Stimulated activated effector memory CD8-positive, alpha-beta T cell treated with anti-CD3 and anti-CD28 coated beads, Interleukin-12 subunit alpha, Interleukin-12 subunit beta, amount 100 ng/mL, for 72 hours (primary cell): ENCODE data around the gene GMEB2.
"Not testable (repeated sequence)": the region's sequence is repeated elsewhere in the genome, so short reads cannot be mapped to it uniquely, and the experiment has no call there.

ENCODE experiments used
- ATAC-seq: fragments of 150-1000 bp; cut with Tn5 transposase; 2 replicates; pipeline ENCODE4 v1.10.0; 2021
- DNase-seq, 2 donors: peaks; one replicate each; pipeline ENCODE4 v3.0.0; 2021 to 2022; ENCODE audit warnings: low spot score in 2 of 2
- H3K27ac Mint-ChIP-seq: one replicate; pipeline ENCODE4 v1.8.0; 2022; ENCODE audit warnings: mild to moderate bottlenecking, mixed read lengths
- H3K36me3 Mint-ChIP-seq: one replicate; pipeline ENCODE4 v1.8.0; 2022; ENCODE audit warnings: mild to moderate bottlenecking, mixed read lengths
- H3K4me1 Mint-ChIP-seq: one replicate; pipeline ENCODE4 v1.8.0; 2022; ENCODE audit warnings: mixed read lengths
- H3K4me3 Mint-ChIP-seq: one replicate; pipeline ENCODE4 v1.8.0; 2022; ENCODE audit warnings: mild to moderate bottlenecking, mixed read lengths
- H3K9me3 Mint-ChIP-seq: one replicate; pipeline ENCODE4 v1.8.0; 2022; ENCODE audit warnings: mixed read lengths

Gene GMEB2

DNA sequence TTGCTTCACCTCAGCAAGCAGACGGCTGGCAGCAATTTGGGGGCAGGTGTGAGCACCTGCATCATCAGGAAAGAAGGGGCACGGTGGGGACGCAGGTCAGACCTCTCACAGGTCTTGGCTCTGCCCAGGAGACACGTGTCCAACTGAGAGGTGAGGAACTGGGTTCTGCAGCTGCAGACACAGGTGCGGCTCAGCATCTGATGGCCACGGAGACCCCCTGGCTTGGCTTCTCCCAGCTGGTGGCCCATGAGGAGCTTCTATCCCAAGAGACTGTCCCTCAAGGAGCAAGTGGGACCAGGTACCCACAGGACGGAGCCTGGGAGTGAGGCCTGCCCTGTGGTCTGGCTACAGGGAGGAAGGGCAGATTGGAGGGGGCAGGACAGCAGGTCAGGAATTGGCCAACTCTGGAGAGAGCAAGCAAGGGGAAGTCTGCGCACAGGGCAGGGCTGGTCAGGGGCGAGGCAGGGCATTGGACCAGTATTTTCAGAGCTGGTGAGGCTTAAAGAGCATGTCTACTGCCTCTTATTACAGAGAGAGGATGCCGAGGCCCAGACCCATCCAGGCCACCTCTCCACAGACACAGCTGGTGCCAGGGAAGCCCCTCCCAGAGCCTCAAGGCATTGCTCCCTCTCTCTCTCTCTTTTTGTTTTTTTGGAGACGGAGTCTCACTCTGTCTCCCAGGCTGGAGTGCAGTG, 22.1 kb upstream of the GMEB2 start:
- peaks cover 5% of the 10 kb centered on the region for H3K36me3 Mint-ChIP-seq
- peaks cover 22% of the 10 kb centered on the region for H3K4me1 Mint-ChIP-seq
- H3K27ac Mint-ChIP-seq = no peak overlapping the region
- H3K4me3 Mint-ChIP-seq = no peak overlapping the region
- no peaks in the 10 kb centered on the region for H3K9me3 Mint-ChIP-seq
- DNase-seq (no peak), ATAC-seq (no peak)

DNA sequence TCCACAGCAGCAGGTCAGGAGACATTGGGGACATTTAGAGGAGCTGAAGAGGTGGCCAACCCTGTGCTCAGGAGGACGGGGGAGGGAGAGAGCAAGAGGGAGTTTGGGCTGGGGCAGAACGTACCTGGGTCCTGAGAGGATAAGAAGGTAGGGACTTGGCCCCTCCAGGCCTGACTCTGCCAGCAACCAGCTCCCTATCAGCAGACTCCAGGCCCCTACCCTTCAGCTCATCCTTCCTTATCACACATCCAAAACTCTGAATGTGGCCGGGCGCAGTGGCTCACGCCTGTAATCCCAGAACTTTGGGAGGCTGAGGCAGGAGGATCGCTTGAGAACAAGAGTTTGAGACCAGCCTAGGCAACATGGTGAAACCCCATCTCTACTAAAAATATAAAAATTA, 21.3 kb upstream of the GMEB2 start:
- Mint-ChIP-seq H3K9me3 (no peaks in the 10 kb centered on the region), H3K27ac (no peak overlapping the region), H3K4me3 (no peak overlapping the region), H3K4me1 (peaks cover 19% of the 10 kb centered on the region), H3K36me3 (peaks cover 8% of the 10 kb centered on the region)
- DNase-seq (no peak), ATAC-seq (no peak)

DNA sequence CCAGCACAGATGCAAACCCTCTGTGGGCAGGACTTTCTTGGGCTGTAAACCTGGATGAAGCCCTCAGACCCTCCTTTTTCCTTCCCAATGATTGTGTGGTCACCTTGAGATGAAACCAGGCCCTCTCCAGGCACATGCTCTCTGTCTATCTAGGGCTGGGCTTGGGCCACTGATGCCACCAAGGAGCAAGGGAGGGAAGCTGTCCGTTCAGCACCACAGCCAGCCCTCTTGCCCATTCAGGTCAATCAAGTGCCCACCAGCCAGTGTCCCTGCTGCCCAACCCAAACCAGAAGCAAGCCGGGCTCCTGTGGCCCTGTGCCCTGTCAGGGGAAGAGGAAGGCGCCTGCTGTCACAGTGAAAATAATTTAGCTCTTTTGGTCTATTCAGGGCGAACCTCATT, 18.3 kb upstream of the GMEB2 start:
- no peak overlapping the region for H3K27ac Mint-ChIP-seq
- peaks cover 12% of the 10 kb centered on the region for H3K4me1 Mint-ChIP-seq
- H3K9me3 Mint-ChIP-seq = no peaks in the 10 kb centered on the region
- peaks cover 12% of the 10 kb centered on the region for H3K36me3 Mint-ChIP-seq
- no peak overlapping the region for H3K4me3 Mint-ChIP-seq
- ATAC-seq (no peak), DNase-seq (no peak)

DNA sequence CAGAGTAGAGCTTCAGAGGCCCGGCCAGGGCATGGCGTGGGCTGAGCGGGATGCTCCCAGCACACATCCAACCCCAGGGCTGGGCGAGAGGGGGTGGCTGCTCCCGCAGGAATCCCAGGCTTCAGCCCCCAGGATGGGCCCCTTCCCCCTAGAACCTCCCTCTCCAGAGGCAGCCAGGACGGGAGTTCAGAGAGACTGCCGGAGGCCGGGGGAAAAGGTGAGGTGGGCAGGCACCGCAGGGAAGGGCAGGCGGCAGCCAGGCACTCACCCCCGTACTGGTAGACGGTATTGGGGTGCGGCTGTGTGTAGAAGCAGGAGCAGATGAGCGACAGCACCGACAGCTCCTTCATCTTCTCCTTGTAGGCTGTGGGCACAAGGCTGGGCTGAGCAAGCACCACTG, 17.0 kb upstream of the GMEB2 start:
- peaks cover 24% of the 10 kb centered on the region for H3K4me1 Mint-ChIP-seq
- H3K27ac Mint-ChIP-seq = peak overlapping the region; percentile 73
- no peaks in the 10 kb centered on the region for H3K9me3 Mint-ChIP-seq
- DNase-seq (no peak), ATAC-seq (no peak)
- H3K36me3 Mint-ChIP-seq = peaks cover 16% of the 10 kb centered on the region
- peak overlapping the region; percentile 89 for H3K4me3 Mint-ChIP-seq

DNA sequence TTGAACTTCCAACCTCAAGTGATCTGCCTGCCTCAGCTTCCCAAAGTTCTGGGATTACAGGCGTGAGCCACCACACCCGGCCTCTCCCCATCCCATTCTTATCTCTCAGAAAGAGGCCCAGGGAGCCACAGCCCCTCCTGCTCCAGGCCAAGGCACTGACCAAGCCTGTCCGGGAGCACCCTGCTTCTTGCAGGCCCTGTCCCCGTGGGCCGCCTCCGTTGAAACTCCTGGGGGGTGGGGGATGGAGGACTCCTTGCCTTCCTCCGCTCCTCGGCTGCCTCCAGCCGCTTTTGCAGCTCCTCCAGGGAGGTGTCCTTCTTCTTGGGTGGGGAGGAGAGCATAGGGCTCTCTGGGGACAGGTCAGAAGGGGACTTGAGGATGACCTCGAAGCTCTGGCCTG, 16.6 kb upstream of the GMEB2 start:
- H3K36me3 Mint-ChIP-seq = peaks cover 17% of the 10 kb centered on the region
- no peak for DNase-seq
- peak overlapping the region; percentile 89 for H3K4me3 Mint-ChIP-seq
- peak overlapping the region; percentile 73 for H3K27ac Mint-ChIP-seq
- no peak for ATAC-seq
- H3K4me1 Mint-ChIP-seq = peaks cover 28% of the 10 kb centered on the region
- H3K9me3 Mint-ChIP-seq = no peaks in the 10 kb centered on the region

DNA sequence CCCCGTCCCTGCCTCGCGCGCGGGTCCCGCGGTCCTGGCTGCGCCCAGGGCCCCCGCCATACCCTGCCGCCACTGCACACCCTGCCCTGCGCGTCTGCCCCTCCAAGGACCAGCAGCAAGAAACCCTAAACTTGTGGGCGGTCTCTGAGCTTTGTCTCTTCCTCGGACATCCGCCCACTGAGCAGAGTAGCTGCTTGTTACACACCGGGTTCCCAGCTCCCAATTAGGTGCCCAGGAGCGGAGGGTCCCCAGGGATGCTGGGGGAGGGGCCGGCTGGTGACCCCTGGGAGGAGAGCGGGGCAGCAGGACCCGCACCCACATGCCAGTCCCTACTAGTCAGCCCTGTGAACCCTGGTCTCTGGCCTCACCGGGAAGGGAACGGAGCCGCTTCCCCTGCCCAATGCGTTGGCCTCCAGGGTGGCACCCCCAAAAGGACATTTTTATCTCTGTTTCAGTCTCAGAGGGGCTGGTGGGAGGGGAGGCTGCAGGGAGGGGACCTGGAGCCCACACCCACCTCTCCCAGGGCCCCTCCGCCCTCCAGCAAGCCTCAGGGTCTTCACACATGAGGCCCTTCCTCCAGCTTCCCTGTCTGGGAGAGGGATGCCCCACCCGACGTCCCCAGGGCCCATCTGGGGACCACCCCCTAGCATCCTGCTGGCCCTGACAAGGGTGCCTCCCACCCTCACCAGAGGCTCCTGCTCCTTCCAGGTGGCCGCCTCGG, 15.8 kb upstream of the GMEB2 start:
- peaks cover 22% of the 10 kb centered on the region for H3K36me3 Mint-ChIP-seq
- DNase-seq (no peak), ATAC-seq (no peak)
- H3K4me1 Mint-ChIP-seq = peaks cover 34% of the 10 kb centered on the region
- peak overlapping the region; percentile 89 for H3K4me3 Mint-ChIP-seq
- H3K27ac Mint-ChIP-seq = peak overlapping the region; percentile 73
- H3K9me3 Mint-ChIP-seq = no peaks in the 10 kb centered on the region

DNA sequence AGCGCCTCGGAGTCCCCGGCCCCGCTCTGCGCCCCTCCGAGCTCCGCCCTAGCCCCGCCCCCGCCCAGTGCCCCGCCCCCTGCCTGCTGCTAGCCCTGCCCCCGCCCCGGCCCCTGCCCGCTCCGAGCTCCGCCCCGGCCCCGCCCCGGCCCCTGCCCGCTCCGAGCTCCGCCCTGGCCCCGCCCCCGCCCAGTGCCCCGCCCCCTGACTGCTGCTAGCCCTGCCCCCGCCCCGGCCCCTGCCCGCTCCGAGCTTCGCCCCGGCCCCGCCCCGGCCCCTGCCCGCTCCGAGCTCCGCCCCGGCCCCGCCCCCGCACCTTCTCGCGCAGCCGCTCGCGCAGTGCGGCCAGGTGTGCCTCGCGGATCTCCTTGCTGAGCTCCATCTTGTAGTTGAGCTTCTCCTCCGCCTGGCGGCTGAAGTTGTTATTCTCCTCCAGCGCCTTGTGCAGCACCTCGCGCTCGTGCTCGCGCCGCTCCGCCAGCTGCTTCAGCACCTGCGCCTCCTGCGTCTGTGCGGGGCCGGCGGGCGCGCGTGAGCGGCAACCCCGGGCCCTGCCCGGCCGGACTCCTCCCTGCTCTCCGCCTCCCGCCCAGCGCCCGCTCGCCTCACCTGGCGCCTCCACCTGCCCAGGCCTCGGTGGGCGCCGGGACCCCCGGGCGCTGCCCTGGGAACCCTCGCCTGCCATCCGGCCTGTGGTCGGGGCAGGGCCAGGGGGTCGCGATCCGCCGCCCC, 15.1 kb upstream of the GMEB2 start:
- Mint-ChIP-seq H3K4me3 (peak overlapping the region; percentile 89), H3K9me3 (no peaks in the 10 kb centered on the region), H3K27ac (peak overlapping the region; percentile 73), H3K4me1 (peaks cover 40% of the 10 kb centered on the region), H3K36me3 (peaks cover 22% of the 10 kb centered on the region)
- DNase-seq (peak; percentile 91 to 94), ATAC-seq (peak; percentile 77)

DNA sequence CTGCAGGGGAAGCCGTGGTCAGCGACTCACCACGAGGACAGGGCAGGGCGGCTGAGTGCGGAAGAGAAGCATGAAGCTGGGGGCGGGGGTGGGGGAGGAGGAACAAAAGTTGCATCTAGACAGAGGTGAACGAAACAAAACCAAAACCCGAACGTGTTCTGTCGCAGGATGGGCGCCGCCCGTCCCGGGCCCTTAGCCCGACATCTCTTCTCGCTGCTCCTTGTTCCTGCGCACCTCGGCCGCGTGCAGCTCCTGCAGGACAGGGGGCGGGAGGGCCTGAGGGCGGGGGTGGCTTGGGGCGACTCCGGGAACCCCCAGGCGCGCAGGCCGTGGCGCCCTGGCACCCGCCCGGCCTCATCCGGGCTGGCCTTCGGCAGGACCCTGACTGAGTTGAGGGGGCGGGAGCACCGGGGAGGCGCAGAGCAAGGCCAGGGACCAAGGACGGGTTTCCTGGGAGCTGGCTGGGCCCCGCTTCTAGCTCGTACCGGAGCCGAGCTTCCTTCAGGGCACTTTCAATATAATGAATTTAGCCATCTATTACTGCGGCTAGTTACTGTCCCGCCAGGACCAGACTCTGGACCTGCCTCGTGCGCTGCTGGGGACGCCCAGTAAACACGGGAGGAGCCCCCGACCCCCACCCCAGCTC, 14.4 kb upstream of the GMEB2 start:
- peaks cover 22% of the 10 kb centered on the region for H3K36me3 Mint-ChIP-seq
- DNase-seq = peak in 1 of 2 donors; percentile 92
- H3K9me3 Mint-ChIP-seq = no peaks in the 10 kb centered on the region
- H3K4me1 Mint-ChIP-seq = peaks cover 42% of the 10 kb centered on the region
- H3K4me3 Mint-ChIP-seq = peak overlapping the region; percentile 89
- H3K27ac Mint-ChIP-seq = peak overlapping the region; percentile 73
- peak; percentile 48 for ATAC-seq

DNA sequence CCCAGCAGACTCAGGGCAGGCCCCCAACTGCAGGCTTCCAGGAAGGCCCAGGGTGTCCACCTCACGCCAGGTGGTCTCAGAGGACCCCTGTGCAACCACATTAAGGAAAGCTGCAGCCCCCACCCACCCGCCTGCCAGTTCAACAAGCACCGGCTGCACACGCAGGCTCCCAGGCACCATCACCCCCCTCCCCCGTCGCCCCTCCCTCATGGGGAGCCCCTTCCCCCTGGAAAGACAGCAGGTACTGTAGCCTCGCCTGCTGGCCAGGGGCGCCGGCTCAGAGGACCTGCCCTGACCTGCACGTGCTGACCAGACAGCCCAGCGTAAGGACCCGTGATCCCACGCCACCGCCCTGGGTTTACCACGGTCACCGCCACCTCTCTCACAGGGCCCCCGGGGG, 13.8 kb upstream of the GMEB2 start:
- Mint-ChIP-seq H3K4me3 (peak overlapping the region; percentile 89), H3K36me3 (peaks cover 22% of the 10 kb centered on the region), H3K4me1 (peaks cover 40% of the 10 kb centered on the region)
- H3K27ac Mint-ChIP-seq, ATAC-seq, DNase-seq, H3K9me3 Mint-ChIP-seq: not testable (repeated sequence)

DNA sequence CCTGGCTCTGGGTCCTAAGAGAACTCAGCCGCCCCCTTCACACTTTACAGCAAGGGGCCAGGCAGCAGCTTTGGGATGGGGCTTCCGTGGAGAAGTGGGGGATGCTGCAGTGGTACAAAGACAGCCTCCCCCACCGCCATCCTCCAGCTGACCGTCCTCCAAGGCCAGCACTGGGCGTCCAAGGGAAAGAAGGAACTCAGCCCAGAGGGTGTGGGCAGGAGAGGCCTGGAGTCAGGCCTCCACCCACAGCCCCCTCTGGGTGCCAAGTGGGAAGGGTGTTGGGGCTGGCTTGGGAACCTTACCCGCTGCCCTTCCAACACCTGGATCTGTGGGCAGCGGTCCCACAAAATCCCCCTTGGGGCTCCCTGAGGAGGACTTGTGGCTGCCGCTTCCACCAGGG, 13.2 kb upstream of the GMEB2 start:
- DNase-seq (no peak), ATAC-seq (no peak)
- no peaks in the 10 kb centered on the region for H3K9me3 Mint-ChIP-seq
- peaks cover 22% of the 10 kb centered on the region for H3K36me3 Mint-ChIP-seq
- H3K4me1 Mint-ChIP-seq = peaks cover 45% of the 10 kb centered on the region
- H3K27ac Mint-ChIP-seq = peak overlapping the region; percentile 99
- H3K4me3 Mint-ChIP-seq = peak overlapping the region; percentile 89

DNA sequence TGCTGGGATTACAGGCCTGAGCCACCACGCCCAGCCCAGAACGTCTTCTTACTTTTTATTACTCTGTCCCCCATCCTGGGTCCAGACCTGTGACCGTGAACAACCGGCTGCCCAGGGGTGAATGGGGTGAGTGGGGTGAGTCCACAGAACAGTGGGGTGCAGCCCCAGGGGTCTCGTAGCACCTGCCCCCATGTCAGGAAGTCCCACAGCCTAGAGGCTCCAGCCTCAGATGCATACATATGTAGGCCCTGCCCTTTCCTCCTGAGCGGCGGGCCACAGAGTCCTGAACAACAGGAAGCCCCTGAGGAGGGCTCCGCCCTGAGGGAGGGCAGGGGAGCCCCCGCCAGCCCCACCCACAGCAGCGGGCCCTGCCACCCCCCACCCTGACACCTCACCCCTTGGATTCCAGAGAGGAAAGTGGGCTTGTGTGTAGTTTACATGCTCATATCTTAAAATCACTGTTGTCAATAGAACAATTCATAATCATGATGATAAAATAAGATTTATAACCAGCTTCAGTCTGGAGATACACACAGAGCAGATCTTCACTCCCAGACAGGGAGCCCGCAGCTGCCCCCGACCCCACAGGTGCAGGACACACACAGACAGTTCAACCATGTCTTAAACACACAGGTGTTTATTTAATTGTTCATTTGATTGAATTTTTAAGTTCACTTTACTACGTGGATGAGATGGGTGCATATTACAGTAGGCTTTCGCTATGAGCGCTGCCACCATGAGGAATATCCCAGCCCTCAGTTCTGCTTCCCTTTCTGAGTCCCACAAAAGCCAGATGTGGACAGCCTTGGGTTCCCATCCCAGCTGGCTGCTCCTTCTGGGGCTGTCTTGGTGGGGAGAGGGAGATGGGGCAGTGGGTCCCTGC, 12.4 kb upstream of the GMEB2 start:
- H3K9me3 Mint-ChIP-seq = no peaks in the 10 kb centered on the region
- peaks cover 22% of the 10 kb centered on the region for H3K36me3 Mint-ChIP-seq
- DNase-seq (peak; percentile 42 to 78), ATAC-seq (peak; percentile 62)
- H3K27ac Mint-ChIP-seq = peak overlapping the region; percentile 99
- peaks cover 52% of the 10 kb centered on the region for H3K4me1 Mint-ChIP-seq
- H3K4me3 Mint-ChIP-seq = peak overlapping the region; percentile 89

DNA sequence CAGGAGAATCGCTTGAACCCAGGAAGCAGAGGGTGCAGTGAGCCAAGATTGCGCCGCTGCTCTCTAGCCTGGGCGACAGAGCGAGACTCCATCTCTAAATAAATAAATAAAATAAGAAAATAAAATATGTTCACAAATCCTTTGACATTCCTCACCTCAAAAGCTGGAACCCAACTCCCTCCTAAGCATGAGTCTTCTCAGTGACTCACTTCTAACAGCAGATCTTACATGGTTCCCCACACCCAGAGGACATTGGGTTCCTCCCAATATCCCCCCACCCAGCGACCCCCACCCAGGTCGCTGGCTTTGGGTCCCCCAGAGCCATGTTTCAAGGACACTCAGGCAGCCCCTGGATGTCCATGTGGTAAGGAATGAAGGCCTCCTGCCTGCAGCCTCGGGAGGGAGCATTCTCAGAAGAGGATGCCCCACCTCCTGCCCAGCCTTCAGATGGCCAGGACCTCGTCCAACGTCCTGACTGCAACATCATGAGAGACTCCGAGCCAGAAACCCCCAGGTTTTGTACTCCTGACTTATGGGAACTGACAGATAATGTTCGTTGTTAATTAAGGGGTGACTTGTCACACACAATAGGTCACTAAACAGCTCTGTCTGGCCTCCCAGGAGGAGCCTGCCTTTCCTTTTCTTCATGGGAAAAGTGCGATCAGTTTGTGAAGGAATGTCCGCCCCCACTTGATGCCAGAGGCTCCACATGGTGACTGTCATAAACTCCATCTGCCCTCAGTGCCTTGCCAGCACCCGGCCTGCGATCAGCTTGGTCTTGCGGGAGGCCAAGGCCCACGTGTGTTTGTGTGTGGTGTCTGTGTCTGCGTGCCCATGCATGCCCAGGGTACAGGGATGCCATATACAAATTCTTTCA, 10.1 kb upstream of the GMEB2 start:
- Mint-ChIP-seq H3K36me3 (peaks cover 13% of the 10 kb centered on the region), H3K27ac (peak overlapping the region; percentile 29), H3K4me3 (peak overlapping the region; percentile 17), H3K9me3 (no peaks in the 10 kb centered on the region), H3K4me1 (peaks cover 50% of the 10 kb centered on the region)
- no peak for ATAC-seq
- no peak for DNase-seq

DNA sequence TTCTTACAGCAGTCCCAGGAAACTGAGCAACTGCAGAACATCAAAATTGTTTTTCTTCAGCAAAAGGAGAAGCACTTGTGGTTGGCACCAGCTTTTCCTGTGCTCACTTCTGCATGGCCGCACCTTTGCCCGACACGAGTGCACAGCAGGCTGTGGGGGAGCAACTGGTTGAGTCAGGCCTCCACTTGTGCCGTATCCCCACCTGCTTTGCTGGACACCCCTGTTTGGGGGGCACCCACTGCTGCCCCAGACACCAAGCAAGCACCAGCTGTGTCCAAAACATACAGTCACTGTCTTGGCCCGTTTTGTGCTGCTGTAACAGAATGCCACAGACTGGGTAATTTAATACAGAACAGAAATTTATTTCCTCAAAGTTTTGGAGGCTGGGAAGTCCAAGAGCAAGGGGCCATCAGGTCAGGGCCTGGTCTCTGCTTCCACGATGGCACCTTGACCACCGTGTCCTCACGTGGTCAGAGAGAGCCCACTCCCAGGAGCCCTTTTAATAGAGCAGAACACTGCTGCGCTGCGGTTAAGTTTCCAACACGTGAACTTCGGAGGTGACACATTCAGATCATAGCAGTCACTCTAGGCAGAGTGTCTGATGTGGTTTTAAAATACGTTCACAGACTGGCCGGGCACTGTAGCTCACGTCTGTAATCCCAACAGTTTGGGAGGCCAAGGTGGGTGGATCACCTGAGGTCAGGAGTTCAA, 8.7 kb upstream of the GMEB2 start:
- Mint-ChIP-seq H3K9me3 (no peaks in the 10 kb centered on the region), H3K27ac (peak overlapping the region; percentile 83), H3K36me3 (peaks cover 10% of the 10 kb centered on the region), H3K4me1 (peaks cover 50% of the 10 kb centered on the region), H3K4me3 (peak overlapping the region; percentile 61)
- ATAC-seq (peak; percentile 89), DNase-seq (peak; percentile 40 to 81)
